Colonic mucosa (tissue), 4 donors: Measurements from ENCODE around the gene SLC9A5. TPM values are rescaled to one million over a fixed set of nuclear protein-coding genes. Genes with fewer than 3 reads are reported as not detected.

ENCODE experiments used
- DNase-seq: peaks from one replicate; pipeline ENCODE4 v3.0.0-alpha.2; 2020
- H3K27ac ChIP-seq: fragments of 200-600 bp; one replicate; pipeline ENCODE4 v1.8.0; 2021
- H3K27me3 ChIP-seq: fragments of 200-600 bp; one replicate; pipeline ENCODE4 v1.8.0; 2021
- H3K36me3 ChIP-seq: fragments of 200-600 bp; one replicate; pipeline ENCODE4 v1.8.0; 2021
- H3K4me1 ChIP-seq: fragments of 200-600 bp; one replicate; pipeline ENCODE4 v1.8.0; 2021; ENCODE audit warnings: mild to moderate bottlenecking
- H3K4me3 ChIP-seq: fragments of 200-600 bp; one replicate; pipeline ENCODE4 v1.8.0; 2021
- H3K9ac ChIP-seq, 2 donors: one replicate each; pipeline ENCODE4 v1.7.0; 2013; ENCODE audit warnings: control low read depth in 2 of 2, low read depth in 2 of 2, low read length in 2 of 2
- H3K9me3 ChIP-seq: fragments of 200-600 bp; one replicate; pipeline ENCODE4 v1.8.0; 2021
- CTCF ChIP-seq: fragments of 200-600 bp; IDR thresholded peaks from one replicate; pipeline ENCODE4 v1.8.0; 2022; ENCODE audit warnings: antibody characterized with exemption, mild to moderate bottlenecking
- intact Hi-C: fragments of 100-400 bp; cut with DNase I; formaldehyde crosslinking; loops from one replicate; pipeline ENCODE4 v1.14.1; 2022
- total RNA-seq, 2 donors: library from RNA; stranded (reverse); fragmentation: NEBNext Ultra II Directional in 1 of 2; extraction: Animal tissue kit (Norgen Biotek cat#: 25700) in 1 of 2; gene quantifications; one replicate each; pipeline ENCODE4 v1.2.1, GENCODE V29; 2021
- donor health status: healthy.
- donor health status: DM: no; HTN: no; CAD: no.
- donor health status: DM: no; HTN: no; CAD: no.

Gene SLC9A5
- total RNA-seq, 2 donors from 2014 or later = 0.48 to 2.1 TPM

GRCh38 chr16:67294171-67294757 is 45.5 kb downstream of the SLC9A5 start:
- no peaks in the 10 kb centered on the region for H3K36me3 ChIP-seq
- H3K4me1 ChIP-seq = no peaks in the 10 kb centered on the region
- H3K27ac ChIP-seq = no peak overlapping the region
- H3K27me3 ChIP-seq = no peaks in the 10 kb centered on the region
- DNase-seq = no peak
- no peak overlapping the region for H3K4me3 ChIP-seq
- no peak overlapping the region for H3K9ac ChIP-seq
- no peaks in the 10 kb centered on the region for H3K9me3 ChIP-seq
- intact Hi-C loops = no loop called here
- TF ChIP-seq CTCF = no peak

- intact Hi-C loops = no loop called here
- no peak overlapping the region for H3K4me3 ChIP-seq
- no peaks in the 10 kb centered on the region for H3K9me3 ChIP-seq
- no peaks in the 10 kb centered on the region for H3K4me1 ChIP-seq
- no peak overlapping the region for H3K27ac ChIP-seq
- H3K27me3 ChIP-seq = no peaks in the 10 kb centered on the region
- no peak for TF ChIP-seq CTCF
- no peaks in the 10 kb centered on the region for H3K36me3 ChIP-seq
- DNase-seq = no peak
- H3K9ac ChIP-seq = no peak overlapping the region
These were observed 46.2 kb downstream of the SLC9A5 start for GRCh38 chr16:67294938-67295361.

GRCh38 chr16:67296420-67296819 is 47.6 kb downstream of the SLC9A5 start:
- no peaks in the 10 kb centered on the region for H3K27me3 ChIP-seq
- H3K27ac ChIP-seq = no peak overlapping the region
- DNase-seq = no peak
- H3K4me3 ChIP-seq = no peak overlapping the region
- intact Hi-C loops = no loop called here
- no peaks in the 10 kb centered on the region for H3K9me3 ChIP-seq
- H3K36me3 ChIP-seq = no peaks in the 10 kb centered on the region
- no peaks in the 10 kb centered on the region for H3K4me1 ChIP-seq
- no peak overlapping the region for H3K9ac ChIP-seq
- no peak for TF ChIP-seq CTCF

- Histone ChIP-seq H3K4me1 (no peaks in the 10 kb centered on the region), H3K36me3 (no peaks in the 10 kb centered on the region), H3K4me3 (no peak overlapping the region), H3K9me3 (no peaks in the 10 kb centered on the region), H3K27me3 (no peaks in the 10 kb centered on the region), H3K27ac (no peak overlapping the region), H3K9ac (no peak overlapping the region)
- intact Hi-C loops = no loop called here
- no peak for TF ChIP-seq CTCF
- no peak for DNase-seq
These were observed 49.5 kb downstream of the SLC9A5 start for GRCh38 chr16:67298277-67298676.

GRCh38 chr16:67299269-67299668 is 50.5 kb downstream of the SLC9A5 start:
- no peak for TF ChIP-seq CTCF
- H3K27me3 ChIP-seq = no peaks in the 10 kb centered on the region
- DNase-seq = no peak
- no peak overlapping the region for H3K4me3 ChIP-seq
- no peak overlapping the region for H3K9ac ChIP-seq
- no peak overlapping the region for H3K27ac ChIP-seq
- H3K9me3 ChIP-seq = no peaks in the 10 kb centered on the region
- no peaks in the 10 kb centered on the region for H3K36me3 ChIP-seq
- intact Hi-C loops = no loop called here
- H3K4me1 ChIP-seq = no peaks in the 10 kb centered on the region
